Heart right ventricle (tissue), 16 donors: Measurements from ENCODE around the gene PRSS35. TPM values are rescaled to one million over a fixed set of nuclear protein-coding genes. Genes with fewer than 3 reads are reported as not detected.

ENCODE experiments used
- ATAC-seq, 8 donors: fragments of 200-7000 bp; cut with Tn5 transposase; one replicate each; pipeline ENCODE4 v1.9.1; 2020; ENCODE audit warnings: mild to moderate bottlenecking in 8 of 8, moderate library complexity in 8 of 8, moderate number of reproducible peaks in 1 of 8
- DNase-seq, 2 donors: peaks; one replicate each; pipeline ENCODE4 v3.0.0-alpha.2; 2020
- H3K27ac ChIP-seq, 10 donors: fragments of 200-600 bp; sonication (generic) in 2 of 10; one replicate each; pipeline versions ENCODE4 v1.5.0 to v1.8.0; 2020 to 2022; ENCODE audit warnings: mild to moderate bottlenecking in 3 of 10
- H3K27me3 ChIP-seq, 7 donors: fragments of 200-600 bp; one replicate each; pipeline ENCODE4 v1.8.0; 2021 to 2022; ENCODE audit warnings: mild to moderate bottlenecking in 2 of 7
- H3K36me3 ChIP-seq, 9 donors: fragments of 200-600 bp; sonication (generic) in 1 of 9; one replicate each; pipeline versions ENCODE4 v1.5.0 to v1.8.0; 2020 to 2022; ENCODE audit warnings: mild to moderate bottlenecking in 2 of 9
- H3K4me1 ChIP-seq, 9 donors: fragments of 200-600 bp; sonication (generic) in 1 of 9; one replicate each; pipeline versions ENCODE4 v1.5.0 to v1.8.0; 2020 to 2022; ENCODE audit warnings: mild to moderate bottlenecking in 4 of 9
- H3K4me3 ChIP-seq, 10 donors: fragments of 200-600 bp; sonication (generic) in 2 of 10; one replicate each; pipeline versions ENCODE4 v1.5.0 to v1.8.0; 2020 to 2022; ENCODE audit warnings: mild to moderate bottlenecking in 7 of 10, moderate library complexity in 2 of 10
- H3K9me3 ChIP-seq, 11 donors: fragments of 200-600 bp in 10 of 11; sonication (generic) in 2 of 11; one replicate each; pipeline versions ENCODE4 v1.5.0 to v1.8.0; 2013 to 2022; ENCODE audit warnings: mild to moderate bottlenecking in 2 of 11, control low read depth in 1 of 11, moderate library complexity in 1 of 11
- CTCF ChIP-seq, 9 donors: fragments of 200-600 bp; sonication (generic) in 2 of 9; IDR thresholded peaks; one replicate each; pipeline versions ENCODE4 v1.5.0 to v1.8.0; 2021 to 2022; ENCODE audit warnings: antibody characterized with exemption in 9 of 9, mild to moderate bottlenecking in 5 of 9, moderate library complexity in 1 of 9
- WGBS, 2 donors: extraction: QIAGEN DNeasy Blood & Tissue Kit; methylation state at CpG; one replicate each; pipeline ENCODE4 v1.1.7; 2013; ENCODE audit warnings: inconsistent platforms in 1 of 2; 5-methylcytosine and 5-hydroxymethylcytosine counted together
- intact Hi-C, 10 donors: fragments of 100-400 bp; cut with DNase I; formaldehyde crosslinking; loops; one replicate each; pipeline versions ENCODE4 v1.11.1 to v1.14.2; 2022
- polyA plus RNA-seq, 2 donors: library from polyadenylated mRNA; stranded (reverse); fragments of 200-250 nt; gene quantifications; one replicate each; pipeline ENCODE4 v1.2.3, GENCODE V29; 2013
- total RNA-seq, 10 donors: library from RNA; stranded (reverse); fragmentation: NEBNext Ultra II Directional in 3 of 10; extraction: Animal tissue kit (Norgen Biotek cat#: 25700) in 3 of 10; gene quantifications; one replicate each; pipeline versions ENCODE4 v1.2.1 to v1.2.4, GENCODE V29; 2021 to 2023
- donor health status: Arrhythmogenic right ventricular cardiomyopathy.
- donor health status: ischemic (EF 13 %, LVEDD 7.1; RV severe dilation, severe dysfunction).
- donor health status: healthy with polysubstance abuse.
- donor health status: DM: no; HTN: yes; CAD: no.
- donor health status: DM: no; HTN: no; CAD: no.
- donor health status: ischemic (EF 25% LVEDD 6.9; RV normal size, moderate dysfunction).
- donor health status: ischemic (EF 25% LVEDD 5.7; RV mildly dilated, moderate dysfunction).
- donor health status: healthy.
- donor health status: DM: yes; HTN: yes; CAD: no.
- donor health status: Ischemic cardiomyopathy.
- donor health status: ischemic (EF 35%, LVEDD 5.7; RV mildly dilated, moderate dysfunction).
- donor health status: nonischemic (EF 11% LVEDD 7.7; RV severe dilation, severe dysfunction).
- donor health status: DM: yes; HTN: yes; CAD: no.
- donor health status: PGD.
- donor health status: ischemic (EF 29% LVEDD 5.4; RV normal size, mild dysfunction).
- donor health status: nonischemic (EF 23%, LVEDD 6.1; RV moderate dilation, normal function).

PRSS35 gene
- total and polyA plus RNA-seq, 12 donors, result 0.11 to 0.77 (median 0.33) TPM; not detected in 5

DNA sequence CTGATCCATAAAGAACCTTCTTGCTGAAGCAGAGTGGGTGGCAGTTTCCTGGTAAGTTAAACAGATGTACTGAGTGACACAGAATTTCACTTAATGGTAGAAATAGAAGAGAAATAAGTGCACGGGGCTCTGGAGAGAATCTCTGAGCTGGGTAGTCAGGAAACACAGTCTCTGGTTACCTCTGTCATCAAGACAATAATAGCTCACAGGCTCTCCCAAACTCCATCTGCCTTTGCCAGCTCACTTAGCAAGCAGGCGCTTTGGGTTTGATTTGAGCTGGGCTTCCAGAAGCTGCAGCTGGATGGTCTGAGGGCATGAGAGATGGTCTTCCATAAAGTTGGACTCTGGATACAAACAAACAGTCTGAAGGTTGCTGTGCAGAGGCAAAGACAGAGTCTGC, 39.6 kb upstream of the PRSS35 start:
- intact Hi-C loops, result loop anchor here in 1 of 10 donors (5.0 kb wide), 1 partner anchor 40 kb away; the partner anchor contains the start of gene ME1
- WGBS, 2 donors, result 51 to 52% methylated on average over 2 of the region's 2 CpGs
- peaks cover 0 to 28% (median 5%) of the 10 kb centered on the region in 9 donors for H3K4me1 ChIP-seq
- no peak overlapping the region for H3K4me3 ChIP-seq
- H3K9me3 ChIP-seq, result no peaks in the 10 kb centered on the region
- H3K27me3 ChIP-seq, result no peaks in the 10 kb centered on the region
- no peak overlapping the region for H3K27ac ChIP-seq
- ATAC-seq (peak in 6 of 8 donors; percentile 56 to 83 (median 79)), DNase-seq (no peak)
- TF ChIP-seq CTCF (IDR thresholded peaks at IDR 0.05), result no peak
- no peaks in the 10 kb centered on the region for H3K36me3 ChIP-seq

DNA sequence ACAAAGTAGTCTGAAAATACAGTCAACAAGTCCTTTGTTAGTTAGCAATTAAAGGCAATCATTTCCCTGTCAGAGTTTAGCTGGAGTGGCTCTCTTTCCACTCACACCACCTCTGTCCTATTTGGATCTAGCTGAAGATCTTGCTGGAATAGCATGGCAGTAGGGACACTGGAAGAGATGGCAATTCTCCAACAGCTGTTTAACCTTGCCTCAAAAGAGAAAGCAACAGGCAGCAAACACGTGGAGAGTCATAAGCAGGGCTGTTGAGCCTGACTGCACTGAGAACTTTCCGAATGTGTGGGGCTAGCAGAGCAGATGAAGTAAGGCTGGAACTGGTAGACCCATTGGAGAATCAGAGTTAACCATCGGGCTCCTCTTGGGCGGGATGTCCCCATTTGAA, 38.0 kb upstream of the PRSS35 start:
- Histone ChIP-seq H3K4me3 (no peak overlapping the region), H3K27ac (no peak overlapping the region), H3K36me3 (no peaks in the 10 kb centered on the region), H3K27me3 (no peaks in the 10 kb centered on the region), H3K9me3 (no peaks in the 10 kb centered on the region), H3K4me1 (peaks cover 0 to 19% (median 5%) of the 10 kb centered on the region in 9 donors)
- peak in 7 of 8 donors; percentile 20 to 89 (median 64) for ATAC-seq
- TF ChIP-seq CTCF (IDR thresholded peaks at IDR 0.05), result no peak
- DNase-seq, result peak in 1 of 2 donors; percentile 10
- intact Hi-C loops, result loop anchor here in 1 of 10 donors (5.0 kb wide), 1 partner anchor 42 kb away; the partner anchor contains the start of gene ME1
- 37 to 54% methylated on average over 4 of the region's 4 CpGs for WGBS, 2 donors

DNA sequence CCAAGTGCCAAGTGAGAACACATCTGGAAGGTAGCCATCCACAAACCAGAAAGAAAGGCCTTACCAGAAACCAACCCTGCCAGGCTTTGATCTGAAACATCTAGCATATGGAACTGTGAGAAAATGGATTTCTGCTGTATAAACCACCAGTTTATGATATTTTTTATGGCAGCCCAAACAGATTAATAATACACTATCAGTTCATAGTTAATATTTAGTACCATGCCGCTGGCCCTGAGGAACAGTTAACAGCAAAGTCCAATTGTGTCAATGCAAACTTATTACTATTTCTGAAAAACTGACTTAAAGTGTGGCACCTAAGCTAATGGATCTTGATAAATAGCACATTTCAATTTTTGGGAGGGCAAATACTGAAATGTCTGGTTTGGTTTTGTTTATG, 35.4 kb upstream of the PRSS35 start:
- no peak overlapping the region for H3K4me3 ChIP-seq
- peaks cover 0 to 9% (median 0%) of the 10 kb centered on the region in 9 donors for H3K4me1 ChIP-seq
- WGBS, 2 donors, result 97 to 98% methylated on average over 1 of the region's 1 CpG
- intact Hi-C loops, result no loop called here
- no peaks in the 10 kb centered on the region for H3K9me3 ChIP-seq
- ATAC-seq (no peak), DNase-seq (no peak)
- H3K27me3 ChIP-seq, result no peaks in the 10 kb centered on the region
- H3K27ac ChIP-seq, result no peak overlapping the region
- TF ChIP-seq CTCF (IDR thresholded peaks at IDR 0.05), result no peak
- H3K36me3 ChIP-seq, result no peaks in the 10 kb centered on the region

GRCh38 chr6:83479389-83479788, 32.9 kb upstream of the PRSS35 start:
- H3K36me3 ChIP-seq, result no peaks in the 10 kb centered on the region
- no peak for ATAC-seq
- DNase-seq, result no peak
- H3K9me3 ChIP-seq, result no peaks in the 10 kb centered on the region
- H3K27ac ChIP-seq, result no peak overlapping the region
- H3K27me3 ChIP-seq, result no peaks in the 10 kb centered on the region
- no peak for TF ChIP-seq CTCF (IDR thresholded peaks at IDR 0.05)
- H3K4me3 ChIP-seq, result no peak overlapping the region
- H3K4me1 ChIP-seq, result peaks cover 0 to 5% (median 0%) of the 10 kb centered on the region in 9 donors
- intact Hi-C loops, result no loop called here
- 68 to 79% methylated on average over 1 of the region's 1 CpG for WGBS, 2 donors
